H1 (cell line): ENCODE measurements around the gene DPT. TPM values are rescaled to one million over a fixed set of nuclear protein-coding genes. Genes with fewer than 3 reads are reported as not detected.

Experiments
- CTCF ChIA-PET: fragments of 300-600 bp; sonication (Branson Sonifier 250); formaldehyde crosslinking; loops from one replicate; lab custom pipeline; 2021; ENCODE audit not compliant: partially characterized antibody; lab: Charles Lee
- POLR2A ChIA-PET: fragments of 300-600 bp; sonication (Branson Sonifier 250); formaldehyde crosslinking; loops from one replicate; lab custom pipeline; 2021; ENCODE audit warnings: inconsistent platforms; ENCODE audit not compliant: partially characterized antibody; lab: Charles Lee
- DNase-seq, 2 experiments: peaks; one replicate each; pipeline versions ENCODE4 v3.0.0 to v3.0.0-alpha.2; 2010 to 2022; ENCODE audit warnings: low spot score in 2 of 2, low read depth in 1 of 2, mixed read lengths in 1 of 2
- FAIRE-seq: peaks from 2 replicates; lab custom pipeline; 2011; peaks lifted over from hg19 to GRCh38; lab: Jason Lieb, UNC
- H2AFZ ChIP-seq: 2 replicates; pipeline ENCODE4 v1.8.1; 2012; ENCODE audit warnings: low read length, inconsistent platforms
- H2AK5ac ChIP-seq: 2 replicates; pipeline ENCODE4 v1.6.1; 2013; ENCODE audit warnings: low read depth, low read length
- H2BK120ac ChIP-seq: replicated peaks from 2 replicates; pipeline ENCODE3; 2013; ENCODE audit warnings: low read depth, low read length, inconsistent platforms
- H2BK12ac ChIP-seq: 2 replicates; pipeline ENCODE4 v1.6.1; 2013; ENCODE audit warnings: low read depth, low read length
- H2BK15ac ChIP-seq: 2 replicates; pipeline ENCODE4 v1.6.1; 2013; ENCODE audit warnings: low read length
- H2BK20ac ChIP-seq: 2 replicates; pipeline ENCODE4 v1.6.1; 2013; ENCODE audit warnings: low read length
- H2BK5ac ChIP-seq: 2 replicates; pipeline ENCODE4 v1.6.1; 2013; ENCODE audit warnings: low read depth, low read length
- H3K14ac ChIP-seq: 2 replicates; pipeline ENCODE4 v1.6.1; 2013; ENCODE audit warnings: inconsistent platforms; ENCODE audit not compliant: insufficient read length
- H3K18ac ChIP-seq: 2 replicates; pipeline ENCODE4 v1.6.1; 2013; ENCODE audit warnings: low read length; ENCODE audit errors: extremely low read depth
- H3K23ac ChIP-seq: 2 replicates; pipeline ENCODE4 v1.6.1; 2013; ENCODE audit warnings: inconsistent platforms; ENCODE audit not compliant: insufficient read length
- H3K23me2 ChIP-seq: 2 replicates; pipeline ENCODE4 v1.6.1; 2013; ENCODE audit warnings: low read depth, low read length
- H3K27ac ChIP-seq: 2 replicates; pipeline ENCODE4 v1.6.1; 2011; ENCODE audit warnings: low read depth, low read length, inconsistent platforms
- H3K27me3 ChIP-seq, 4 experiments: replicated peaks in 1 of 4; 1 replicate in 1 of 4; 2 replicates in 3 of 4; pipeline versions ENCODE4 v1.6.1 to v1.8.1; 2011 to 2013; ENCODE audit warnings: low read length in 3 of 4, mild to moderate bottlenecking in 3 of 4, inconsistent platforms in 2 of 4, mixed read lengths in 2 of 4, moderate library complexity in 1 of 4; ENCODE audit not compliant: control insufficient read depth in 3 of 4, insufficient read depth in 3 of 4; ENCODE audit errors: extremely low read depth in 1 of 4
- H3K36me3 ChIP-seq, 4 experiments: 2 replicates each; pipeline versions ENCODE4 v1.6.1 to v1.8.1; 2011 to 2013; ENCODE audit warnings: mild to moderate bottlenecking in 4 of 4, low read length in 3 of 4, moderate library complexity in 2 of 4, control low read depth in 1 of 4, inconsistent platforms in 1 of 4; ENCODE audit not compliant: insufficient read depth in 4 of 4, control insufficient read depth in 2 of 4
- H3K4ac ChIP-seq: replicated peaks from 2 replicates; pipeline ENCODE3; 2013; ENCODE audit warnings: low read length, low read depth, mixed read lengths, inconsistent platforms; ENCODE audit not compliant: insufficient read length
- H3K4me1 ChIP-seq, 4 experiments: replicated peaks in 1 of 4; 1 replicate in 1 of 4; 2 replicates in 3 of 4; pipeline versions ENCODE4 v1.6.1 to v1.8.1; 2011 to 2013; ENCODE audit warnings: low read length in 3 of 4, inconsistent platforms in 2 of 4, mixed read lengths in 1 of 4; ENCODE audit not compliant: insufficient read depth in 4 of 4, control insufficient read depth in 3 of 4
- H3K4me2 ChIP-seq, 2 experiments: 2 replicates each; pipeline versions ENCODE4 v1.6.1 to v1.8.1; 2011 to 2013; ENCODE audit warnings: low read depth in 2 of 2, low read length in 2 of 2, control low read depth in 1 of 2, inconsistent platforms in 1 of 2, mild to moderate bottlenecking in 1 of 2; ENCODE audit not compliant: insufficient read depth in 1 of 2
- H3K4me3 ChIP-seq, 4 experiments: fragments of 200-600, 300-600 bp in 1 of 4; sonication (generic), shearing (Covaris generic), sonication (Bioruptor Twin) in 1 of 4; 2 replicates each; pipeline versions ENCODE4 v1.5.1 to v1.8.1; 2011 to 2016; ENCODE audit warnings: low read length in 4 of 4, low read depth in 3 of 4, control low read depth in 2 of 4, inconsistent platforms in 2 of 4, mild to moderate bottlenecking in 2 of 4, mixed read lengths in 1 of 4, moderate library complexity in 1 of 4; ENCODE audit not compliant: insufficient read depth in 2 of 4; ENCODE audit errors: extremely low read depth in 1 of 4
- H3K56ac ChIP-seq: replicated peaks from 2 replicates; pipeline ENCODE3; 2013; ENCODE audit warnings: low read depth, mild to moderate bottlenecking, mixed read lengths, low read length, inconsistent platforms; ENCODE audit not compliant: insufficient read length
- H3K79me1 ChIP-seq: 2 replicates; pipeline ENCODE4 v1.6.1; 2013; ENCODE audit warnings: low read depth, low read length, control low read depth
- H3K79me2 ChIP-seq, 2 experiments: 2 replicates each; pipeline versions ENCODE4 v1.6.1 to v1.8.1; 2012 to 2013; ENCODE audit warnings: low read length in 2 of 2, mild to moderate bottlenecking in 2 of 2, inconsistent platforms in 1 of 2; ENCODE audit not compliant: insufficient read depth in 2 of 2, control insufficient read depth in 1 of 2
- H3K9ac ChIP-seq, 4 experiments: replicated peaks in 1 of 4; 1 replicate in 1 of 4; 2 replicates in 3 of 4; pipeline versions ENCODE4 v1.6.1 to v1.8.1; 2011 to 2013; ENCODE audit warnings: low read depth in 3 of 4, low read length in 3 of 4, control low read depth in 2 of 4, mild to moderate bottlenecking in 2 of 4, moderate library complexity in 2 of 4, inconsistent platforms in 1 of 4; ENCODE audit errors: extremely low read depth in 1 of 4
- H3K9me3 ChIP-seq, 2 experiments: 2 replicates each; pipeline versions ENCODE4 v1.6.1 to v1.8.1; 2012 to 2013; ENCODE audit warnings: mild to moderate bottlenecking in 2 of 2, moderate library complexity in 2 of 2, control low read depth in 1 of 2, inconsistent platforms in 1 of 2, low read depth in 1 of 2, low read length in 1 of 2, mixed read lengths in 1 of 2; ENCODE audit not compliant: insufficient read depth in 2 of 2
- H4K20me1 ChIP-seq, 2 experiments: replicated peaks in 1 of 2; 2 replicates each; pipeline versions ENCODE3 to v1.8.1; 2011 to 2013; ENCODE audit warnings: inconsistent platforms in 2 of 2, low read length in 2 of 2, mild to moderate bottlenecking in 1 of 2; ENCODE audit not compliant: insufficient read depth in 2 of 2, control insufficient read depth in 1 of 2
- H4K5ac ChIP-seq: 2 replicates; pipeline ENCODE4 v1.6.1; 2013; ENCODE audit warnings: low read length, low read depth, mixed read lengths, inconsistent platforms; ENCODE audit not compliant: insufficient read length
- H4K8ac ChIP-seq: 2 replicates; pipeline ENCODE4 v1.8.0; 2013; ENCODE audit warnings: mild to moderate bottlenecking, moderate library complexity, low read length, inconsistent platforms; ENCODE audit not compliant: insufficient read depth; ENCODE audit errors: extremely low read depth
- H4K91ac ChIP-seq: replicated peaks from 2 replicates; pipeline ENCODE3; 2013; ENCODE audit warnings: low read length, mixed read lengths, inconsistent platforms; ENCODE audit not compliant: insufficient read length
- ASH2L ChIP-seq: fragments of 200-600, 300-600 bp; sonication (generic); IDR thresholded peaks from one replicate; pipeline ENCODE4 v1.7.1; 2017; ENCODE audit warnings: low read length
- BCL11A ChIP-seq, 2 experiments: IDR thresholded peaks; one replicate each; pipeline ENCODE4 v1.6.1; 2011; ENCODE audit warnings: low read depth in 2 of 2, low read length in 2 of 2, mild to moderate bottlenecking in 2 of 2
- CREB1 ChIP-seq: IDR thresholded peaks from 2 replicates; pipeline ENCODE4 v1.6.1; 2012; ENCODE audit warnings: inconsistent platforms
- GABPA ChIP-seq: IDR thresholded peaks from 2 replicates; pipeline ENCODE4 v1.6.1; 2011; ENCODE audit warnings: mild to moderate bottlenecking, low read length, moderate library complexity, borderline replicate concordance; ENCODE audit not compliant: insufficient read depth
- HDAC6 ChIP-seq: IDR thresholded peaks from one replicate; pipeline ENCODE4 v1.7.1; 2012; ENCODE audit warnings: low read depth, mild to moderate bottlenecking, inconsistent platforms, low read length, moderate library complexity
- KDM4A ChIP-seq: IDR thresholded peaks from one replicate; pipeline ENCODE4 v1.7.1; 2012; ENCODE audit warnings: low read depth, mild to moderate bottlenecking, moderate library complexity, low read length, inconsistent platforms; ENCODE audit not compliant: severe bottlenecking
- TCF12 ChIP-seq: IDR thresholded peaks from 2 replicates; pipeline ENCODE4 v1.6.1; 2011; ENCODE audit warnings: low read depth, mild to moderate bottlenecking, low read length
- WGBS, 2 experiments: shearing (Covaris generic) in 1 of 2; methylation state at CpG; one replicate each; pipeline versions ENCODE4 v1.1.6 to v1.1.7; 2013 to 2015; ENCODE audit warnings: low lambda C conversion rate in 2 of 2, mixed read lengths in 2 of 2, inconsistent platforms in 1 of 2, low coverage in 1 of 2, missing lambda C conversion rate in 1 of 2; ENCODE audit not compliant: insufficient replicate concordance in 2 of 2, insufficient coverage in 1 of 2, insufficient read length in 1 of 2; ENCODE audit errors: extremely low coverage in 1 of 2, missing lambda C conversion rate in 1 of 2; 5-methylcytosine and 5-hydroxymethylcytosine counted together
- polyA plus RNA-seq, 7 experiments: library from polyadenylated mRNA; depleted of rRNA in 3 of 7; stranded (reverse) in 5 of 7; unstranded in 2 of 7; fragments of >200 nt in 5 of 7; fragments of 200-250 nt in 2 of 7; gene quantifications; 1 replicate in 5 of 7; 2 replicates in 1 of 7; 4 replicates in 1 of 7; pipeline versions ENCODE4 v1.2.1 to v1.2.3, GENCODE V29; 2011 to 2013; ENCODE audit warnings: missing spikeins in 2 of 7, mixed read lengths in 2 of 7
- total RNA-seq: library from RNA; stranded (reverse); fragmentation: NEBNext Ultra II Directional; extraction: Animal tissue kit (Norgen Biotek cat#: 25700); gene quantifications from 2 replicates; pipeline ENCODE4 v1.2.1, GENCODE V29; 2021

The DPT gene
- total and polyA plus RNA-seq, 2 of the 8 experiments (the other 6 are each of a cell fraction or from before 2014, with no cell fraction given): not detected

DNA sequence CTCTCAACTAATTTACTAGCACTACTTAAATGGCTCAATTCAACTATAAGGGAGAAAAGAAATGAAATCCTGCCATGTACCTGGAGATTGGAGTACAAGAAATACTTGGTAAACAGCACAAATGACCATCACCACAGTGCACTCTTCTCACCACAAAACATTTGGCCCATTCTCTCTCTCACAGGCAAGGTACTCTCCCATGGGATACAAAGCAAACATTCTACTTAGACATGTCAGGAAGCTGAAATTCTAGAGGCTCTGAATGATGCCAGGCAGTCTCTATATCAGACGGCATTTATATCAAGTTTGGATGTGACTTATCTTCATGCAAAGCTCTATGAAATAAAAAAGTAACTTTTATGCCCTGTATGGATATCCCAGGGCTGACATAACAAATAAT is 72.5 kb downstream of the DPT start:
- Histone ChIP-seq H3K27me3 (no peaks in the 10 kb centered on the region), H2AFZ (no peak overlapping the region), H4K20me1 (no peaks in the 10 kb centered on the region), H3K14ac (no peak overlapping the region), H2BK120ac (no peak overlapping the region), H2BK20ac (no peak overlapping the region), H2BK12ac (no peak overlapping the region), H3K23ac (no peak overlapping the region), H2BK15ac (no peak overlapping the region), H3K4me2 (no peak overlapping the region), H2BK5ac (no peak overlapping the region), H2AK5ac (no peak overlapping the region), H4K5ac (no peak overlapping the region), H3K23me2 (no peaks in the 10 kb centered on the region), H4K91ac (no peak overlapping the region), H3K9me3 (no peaks in the 10 kb centered on the region), H3K9ac (no peak overlapping the region), H3K79me2 (no peaks in the 10 kb centered on the region), H3K18ac (no peak overlapping the region), H3K36me3 (no peaks in the 10 kb centered on the region), H3K4me1 (peaks cover 0 to 3% (median 0%) of the 10 kb centered on the region in 4 experiments; a peak in 1 of 7 replicates), H3K4ac (no peak overlapping the region), H3K4me3 (no peak overlapping the region), H3K27ac (no peak overlapping the region), H4K8ac (no peak overlapping the region), H3K56ac (no peak overlapping the region), H3K79me1 (no peaks in the 10 kb centered on the region)
- ChIA-PET POLR2A (no interaction called here), CTCF (no interaction called here)
- WGBS, 2 experiments: 81% methylated on average over 1 of the region's 1 CpG; no CpG with 5 or more reads in 1 of the 2 experiments
- no peak for DNase-seq
- FAIRE-seq: no peak
- no peak for TF ChIP-seq CREB1
- no peak for TF ChIP-seq HDAC6
- TF ChIP-seq KDM4A: no peak
- no peak for TF ChIP-seq GABPA
- TF ChIP-seq BCL11A (IDR thresholded peaks at IDR 0.05; ENCODE audit: low read depth in 2 of 2, low read length in 2 of 2): no peak
- no peak for TF ChIP-seq TCF12
- no peak for TF ChIP-seq ASH2L
